GM21528 (cell line): ENCODE results near the gene SEC11A.
"Not testable (repeated sequence)": the region's sequence is repeated elsewhere in the genome, so short reads cannot be mapped to it uniquely, and the experiment has no call there.

Source experiments
- ATAC-seq: cut with Tn5 transposase; IDR thresholded peaks from one replicate; pipeline ENCODE4 v1.9.1; 2021; ENCODE audit warnings: mild to moderate bottlenecking, moderate library complexity; ENCODE audit not compliant: unreplicated experiment, low FRiP score

SEC11A gene

DNA sequence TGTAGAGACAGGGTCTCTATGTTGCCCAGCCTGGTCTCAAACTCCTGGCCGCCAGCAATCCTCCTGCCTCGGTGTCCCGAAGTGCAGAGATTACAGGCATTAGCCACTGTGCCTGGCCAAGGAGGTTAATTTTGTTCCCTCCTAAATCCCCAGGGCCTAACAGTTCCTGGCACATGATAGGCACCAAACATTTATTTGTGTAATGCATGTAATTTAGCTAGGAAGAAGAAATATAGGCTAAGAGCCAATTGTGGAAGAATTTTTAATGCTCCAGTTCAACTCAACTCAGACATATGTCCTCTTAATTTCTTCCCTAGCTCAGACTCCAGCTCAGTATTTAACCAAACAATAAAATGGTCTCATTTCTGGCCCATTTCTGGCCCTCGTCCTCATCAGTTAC lies 24.8 kb upstream of the SEC11A start:
- no peak for ATAC-seq

DNA sequence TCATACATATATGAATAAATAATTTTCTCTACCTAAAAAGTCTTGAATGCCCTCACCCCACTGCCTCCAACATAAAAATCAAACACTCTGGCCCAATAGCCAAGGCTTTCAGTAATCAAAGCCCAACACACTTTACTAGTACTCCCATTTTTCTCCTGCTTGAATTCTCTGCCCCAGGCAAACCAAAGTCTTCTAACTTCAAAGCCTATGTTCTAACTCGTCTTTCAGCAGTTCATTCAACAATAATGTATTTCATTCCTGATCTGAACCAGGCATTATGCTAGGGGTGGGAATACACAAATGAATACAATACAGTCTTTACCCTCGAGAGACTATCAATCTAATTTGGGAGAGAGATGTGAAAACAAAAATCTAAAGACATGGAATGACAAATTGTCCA lies 21.1 kb upstream of the SEC11A start:
- no peak for ATAC-seq

DNA sequence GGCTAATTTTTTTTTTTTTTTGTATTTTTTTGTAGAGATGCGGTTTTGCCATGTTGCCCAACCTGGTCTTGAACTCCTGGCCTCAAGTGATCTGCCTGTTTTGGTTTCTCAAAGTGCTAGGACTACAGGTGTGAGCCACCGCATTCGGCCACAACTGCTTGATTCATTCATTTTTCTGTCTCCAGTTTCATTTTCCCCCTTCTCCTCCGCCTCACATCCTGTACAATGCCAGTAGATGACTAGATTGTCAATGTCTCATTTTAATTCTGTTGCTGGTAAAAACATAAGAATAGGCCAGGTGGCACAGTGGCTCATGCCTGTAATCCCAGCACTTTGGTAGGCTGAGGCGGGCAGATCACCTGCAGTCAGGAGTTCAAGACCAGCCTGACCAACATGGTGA lies 20.4 kb upstream of the SEC11A start:
- peak; percentile 61 for ATAC-seq

DNA sequence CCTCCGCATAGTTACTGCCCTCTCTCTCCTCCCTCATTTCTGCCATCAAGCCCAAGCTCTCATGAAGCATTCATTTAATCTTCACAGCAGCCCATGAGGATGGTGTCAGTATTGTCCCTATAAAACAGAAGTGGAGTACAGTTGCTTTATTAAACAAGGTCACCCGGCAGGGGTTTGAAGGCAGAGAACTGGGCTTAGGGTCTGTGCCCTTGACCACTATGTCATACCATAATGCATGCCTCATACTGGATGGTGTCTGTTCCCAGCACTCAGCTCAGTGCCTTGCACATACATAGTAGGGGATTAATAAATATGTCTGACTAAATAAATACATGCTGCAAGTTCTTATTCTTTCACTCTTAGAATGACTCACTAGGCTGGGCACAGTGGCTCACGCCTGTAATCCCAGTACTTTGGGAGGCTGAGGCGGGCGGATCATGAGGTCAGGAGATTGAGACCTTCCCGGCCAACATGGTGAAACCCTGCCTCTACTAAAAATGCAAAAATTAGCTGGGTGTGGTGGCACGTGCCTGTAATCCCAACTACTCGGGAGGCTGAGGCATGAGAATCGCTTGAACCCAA lies 19.6 kb upstream of the SEC11A start:
- ATAC-seq, result peak; percentile 35

DNA sequence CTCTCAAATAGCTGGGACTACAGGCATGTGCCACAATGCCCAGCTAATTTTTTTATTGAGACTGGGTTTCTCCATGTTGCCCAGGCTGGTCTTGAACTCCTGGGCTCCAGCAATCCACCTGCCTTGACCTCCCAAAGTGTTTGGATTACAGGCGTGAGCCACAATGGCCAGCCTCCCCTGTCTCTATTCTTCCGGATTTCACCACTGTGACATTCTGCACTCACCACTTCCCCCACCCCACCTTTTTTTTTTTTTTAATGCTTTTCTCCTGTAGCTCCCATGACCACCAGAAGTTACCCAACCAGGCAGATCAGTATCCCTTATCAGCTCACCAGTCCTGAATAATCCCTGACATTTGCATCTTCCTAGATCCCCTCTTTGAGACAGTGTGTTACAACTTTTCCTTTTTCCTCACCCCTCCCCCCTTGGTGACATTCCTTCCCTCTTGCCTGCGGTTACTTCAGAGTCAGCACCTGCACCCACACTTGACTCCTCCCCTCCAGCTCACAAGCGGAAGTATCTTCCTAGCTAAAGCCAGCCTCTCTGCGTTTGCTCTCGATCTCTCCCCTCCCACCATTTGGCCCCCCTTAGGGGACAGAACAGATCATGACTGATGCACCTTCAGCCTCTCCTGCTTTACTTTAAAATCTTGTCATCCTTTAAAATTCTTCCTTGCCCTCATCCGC lies 19.0 kb upstream of the SEC11A start:
- ATAC-seq, result peak; percentile 72

GRCh38 chr15:84731774-84732173 lies 15.8 kb upstream of the SEC11A start:
- no peak for ATAC-seq

DNA sequence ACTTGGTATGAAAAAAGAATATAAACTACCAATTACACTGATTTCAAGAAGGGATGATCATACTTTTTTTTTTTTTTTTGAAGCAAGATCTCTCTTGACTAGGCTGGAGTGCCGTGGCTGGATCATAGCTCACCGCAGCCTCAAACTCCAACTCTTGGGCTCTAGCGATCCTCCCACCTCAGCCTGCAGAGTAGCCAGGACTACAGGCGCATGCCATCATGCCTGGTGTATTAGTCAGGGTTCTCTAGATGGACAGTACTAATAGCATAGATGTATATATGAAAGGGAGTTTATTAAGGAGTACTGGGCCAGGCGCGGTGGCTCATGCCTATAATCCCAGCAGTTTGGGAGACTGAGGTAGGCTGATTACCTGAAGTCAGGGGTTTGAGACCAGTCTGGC lies 11.5 kb upstream of the SEC11A start:
- no peak for ATAC-seq

- ATAC-seq, result no peak
These were observed 9.1 kb upstream of the SEC11A start for GRCh38 chr15:84725001-84725491.

- no peak for ATAC-seq
These were observed 6.7 kb upstream of the SEC11A start for GRCh38 chr15:84722628-84723027.

DNA sequence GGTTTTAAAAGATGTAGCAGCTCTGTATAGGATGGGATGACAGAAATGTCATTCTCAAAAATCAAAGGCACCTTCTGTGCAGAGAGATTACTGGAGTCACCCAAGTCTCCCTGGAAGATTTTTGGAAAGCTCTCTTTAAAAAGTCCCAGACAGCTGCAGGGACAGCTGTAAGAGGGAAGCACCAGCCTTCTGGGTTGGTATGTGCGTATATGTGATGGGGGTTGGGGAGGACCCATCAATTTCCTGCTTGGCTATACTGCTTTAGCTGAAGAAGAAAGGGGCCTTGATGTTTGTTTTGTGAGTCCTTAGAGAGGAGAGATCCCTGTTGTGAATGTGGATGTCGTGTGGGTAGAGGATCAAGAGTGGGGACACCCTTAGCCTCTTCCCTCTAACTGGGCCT lies 5.4 kb upstream of the SEC11A start:
- no peak for ATAC-seq

- ATAC-seq, result peak; percentile 10
These were observed 401 bp downstream of the SEC11A start for GRCh38 chr15:84715441-84716035.

DNA sequence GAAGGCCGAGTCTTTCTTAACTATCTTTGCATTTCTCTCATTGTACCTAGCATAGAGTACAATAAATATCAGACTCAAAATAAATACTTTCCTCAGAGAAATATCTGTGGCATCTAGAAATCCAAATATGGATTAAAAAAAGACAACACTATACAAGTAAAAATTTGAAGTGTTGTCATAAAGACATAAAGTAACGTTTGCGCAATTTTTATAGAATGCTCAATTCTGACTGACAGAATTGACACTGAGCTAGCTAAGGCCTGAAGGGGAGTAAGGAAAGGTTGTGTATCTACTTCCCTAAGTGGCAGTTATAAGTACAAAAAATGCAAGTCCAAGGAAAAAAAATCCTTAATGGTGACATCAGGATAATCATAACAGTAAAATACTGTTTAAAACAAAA lies 1.1 kb downstream of the SEC11A start:
- no peak for ATAC-seq

DNA sequence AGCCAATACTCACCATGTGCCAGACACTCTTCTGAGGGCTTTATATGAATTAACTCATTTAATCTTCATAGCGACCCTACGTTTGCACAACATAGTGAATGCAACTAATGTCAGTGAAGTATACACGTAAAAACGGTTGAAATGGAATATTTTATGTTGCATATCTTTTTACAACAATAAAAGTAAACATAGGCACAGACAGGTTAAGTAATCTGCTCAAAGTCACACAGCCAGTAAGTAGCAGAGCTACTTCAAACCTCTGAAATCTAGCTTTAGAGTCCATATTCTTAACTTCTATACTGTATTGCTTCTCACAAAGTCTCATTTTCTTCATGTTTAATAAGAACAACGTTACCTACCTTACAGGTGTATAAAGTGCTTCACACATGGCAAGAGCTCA lies 1.6 kb downstream of the SEC11A start:
- ATAC-seq, result no peak

DNA sequence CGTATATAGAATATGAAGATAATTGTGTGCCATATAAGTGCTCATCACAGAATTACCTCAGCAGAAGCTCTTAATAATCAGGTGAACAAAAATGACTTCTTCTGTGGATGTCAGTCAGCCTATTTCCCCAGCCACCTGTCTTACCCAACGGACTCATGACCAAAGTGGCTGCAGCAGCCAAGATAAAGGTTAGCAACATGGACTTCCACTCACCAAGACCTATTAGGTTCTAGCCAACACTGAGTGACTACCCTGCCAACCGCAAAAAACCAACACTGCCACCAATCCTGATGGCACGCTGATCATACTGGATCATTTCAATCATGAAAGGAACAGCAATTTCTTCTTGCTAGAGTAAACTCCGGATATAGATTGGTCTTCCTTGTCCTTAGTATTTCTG lies 12.1 kb downstream of the SEC11A start:
- ATAC-seq, result no peak

GRCh38 chr15:84702961-84703482 lies 12.9 kb downstream of the SEC11A start:
- ATAC-seq, result no peak

- ATAC-seq, result no peak
These were observed 16.3 kb downstream of the SEC11A start for GRCh38 chr15:84699538-84700191.

GRCh38 chr15:84697236-84697990 lies 18.5 kb downstream of the SEC11A start:
- no peak for ATAC-seq

DNA sequence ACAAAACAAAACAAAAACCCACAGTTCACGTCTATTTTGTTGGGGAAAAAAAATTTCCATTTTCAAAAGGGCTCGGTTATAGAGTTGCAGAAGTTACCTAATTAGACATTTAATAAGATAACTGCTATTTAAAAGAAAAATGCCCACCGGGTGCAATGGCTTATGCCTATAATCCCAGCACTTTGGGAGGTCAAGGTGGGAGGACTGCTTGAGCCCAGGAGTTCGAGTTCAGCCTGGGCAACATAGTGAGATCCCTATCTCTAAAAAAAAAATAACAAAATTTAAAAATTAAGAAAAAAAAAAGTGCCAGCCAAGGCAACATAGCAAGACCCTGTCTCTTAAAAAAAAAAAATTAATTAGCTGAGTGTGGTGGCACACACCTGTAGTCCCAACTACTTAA lies 19.2 kb downstream of the SEC11A start:
- ATAC-seq, result no peak

DNA sequence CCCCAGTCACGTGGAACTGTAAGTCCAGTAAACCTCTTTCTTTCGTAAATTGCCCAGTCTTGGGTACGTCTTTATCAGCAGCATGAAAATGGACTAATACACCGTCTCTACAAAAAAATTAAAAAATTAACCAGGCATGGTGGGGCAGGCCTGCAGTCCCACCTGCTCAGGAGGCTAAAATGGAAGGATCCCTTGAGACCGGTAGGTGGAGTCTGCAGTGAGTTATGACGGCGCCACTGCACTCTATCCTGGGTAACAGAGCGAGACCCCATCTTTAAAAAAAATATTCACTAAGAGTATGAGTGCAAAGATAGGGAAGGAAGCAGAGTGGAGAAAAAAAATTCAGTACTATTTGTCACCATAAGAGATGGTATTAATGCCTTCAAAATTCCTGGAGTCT lies 25.6 kb downstream of the SEC11A start:
- ATAC-seq, result no peak

- no peak for ATAC-seq
These were observed 26.1 kb downstream of the SEC11A start for GRCh38 chr15:84689858-84690257.

GRCh38 chr15:84686446-84686845 lies 29.5 kb downstream of the SEC11A start:
- not testable (repeated sequence) for ATAC-seq
